Loucy (cell line): ENCODE data around the gene LBHD2.

Experiments
- CTCF ChIP-seq: fragments of 200-600 bp; sonication (generic); conservative IDR thresholded peaks from 2 replicates; pipeline ENCODE4 v1.5.1; 2014; ENCODE audit warnings: mild to moderate bottlenecking, antibody characterized with exemption, low read length
- EZH2phosphoT487 ChIP-seq: fragments of 200-600 bp; IDR thresholded peaks from 2 replicates; pipeline ENCODE4 v1.6.1; 2018; ENCODE audit warnings: antibody characterized with exemption, mild to moderate bottlenecking, moderate library complexity, borderline replicate concordance

- no peak for TF ChIP-seq CTCF
- TF ChIP-seq EZH2phosphoT487: no peak
These were observed 52.6 kb downstream of the LBHD2 start for GRCh38 chr14:103136388-103137271.
